HG02642 (cell line): Measurements from ENCODE around the gene B3GNT9.

Experiments used
- ATAC-seq: cut with Tn5 transposase; IDR thresholded peaks from one replicate; pipeline ENCODE4 v1.9.1; 2021; ENCODE audit warnings: mild to moderate bottlenecking; ENCODE audit not compliant: unreplicated experiment, poor library complexity

The B3GNT9 gene

GRCh38 chr16:67150833-67151396 lies at the start of gene B3GNT9:
TSS of gene B3GNT9 (minus strand) at chr16:67150998. CDS start at chr16:67150485, 513 bp downstream.
- peak; percentile 68 for ATAC-seq

GRCh38 chr16:67200491-67200890 lies 49.7 kb upstream of the B3GNT9 start:
- no peak for ATAC-seq

- no peak for ATAC-seq
These were observed 49.0 kb upstream of the B3GNT9 start for GRCh38 chr16:67199808-67200198.

- no peak for ATAC-seq
These were observed 48.4 kb upstream of the B3GNT9 start, which contains the start of gene ELMO3 for GRCh38 chr16:67199011-67199807. TSS of gene ELMO3 (plus strand) at chr16:67199131. CDS start at chr16:67199327, 196 bp downstream.

- no peak for ATAC-seq
These were observed 47.5 kb upstream of the B3GNT9 start for GRCh38 chr16:67198238-67198734.

- ATAC-seq, result no peak
These were observed 46.9 kb upstream of the B3GNT9 start for GRCh38 chr16:67197704-67198103.

GRCh38 chr16:67196881-67197280 lies 46.1 kb upstream of the B3GNT9 start:
- ATAC-seq, result no peak

GRCh38 chr16:67195676-67196075 lies 44.9 kb upstream of the B3GNT9 start:
- no peak for ATAC-seq

- ATAC-seq, result no peak
These were observed 43.5 kb upstream of the B3GNT9 start for GRCh38 chr16:67194260-67194659.

GRCh38 chr16:67193536-67193935 lies 42.7 kb upstream of the B3GNT9 start:
- ATAC-seq, result no peak

GRCh38 chr16:67192781-67193361 lies 42.1 kb upstream of the B3GNT9 start:
- no peak for ATAC-seq

GRCh38 chr16:67191995-67192681 lies 41.3 kb upstream of the B3GNT9 start, which contains the start of gene E2F4:
TSS of gene E2F4 (plus strand) at chr16:67192155. CDS start at chr16:67192228, 73 bp downstream.
- peak; percentile 90 for ATAC-seq

- no peak for ATAC-seq
These were observed 40.7 kb upstream of the B3GNT9 start for GRCh38 chr16:67191411-67191994.

GRCh38 chr16:67190448-67191399 lies 39.9 kb upstream of the B3GNT9 start:
- ATAC-seq, result no peak

GRCh38 chr16:67190041-67190440 lies 39.2 kb upstream of the B3GNT9 start, which contains the start of gene EXOC3L1:
TSS of gene EXOC3L1 (minus strand) at chr16:67190136. CDS start at chr16:67189676, 460 bp downstream.
- ATAC-seq, result no peak

GRCh38 chr16:67188798-67189197 lies 38.0 kb upstream of the B3GNT9 start:
- no peak for ATAC-seq

GRCh38 chr16:67188323-67188722 lies 37.5 kb upstream of the B3GNT9 start:
- ATAC-seq, result no peak

- no peak for ATAC-seq
These were observed 36.5 kb upstream of the B3GNT9 start for GRCh38 chr16:67187175-67187890.
